ENCODE measurements around the gene SP2.
A peak's percentile ranks its signal among the peaks of the same experiment; 100 is the strongest.

The SP2 gene

GRCh38 chr17:47889734-47890529, 6.1 kb upstream of the SP2 start:
- peak; percentile 63 for DNase-seq (ENCODE audit: low spot score)

- no peak for DNase-seq (ENCODE audit: low spot score)
Measured at GRCh38 chr17:47891545-47892088, 4.4 kb upstream of the SP2 start.

- no peak for DNase-seq (ENCODE audit: low spot score)
Measured at GRCh38 chr17:47894498-47895346, 1.3 kb upstream of the SP2 start.

- no peak for DNase-seq (ENCODE audit: low spot score)
Measured at GRCh38 chr17:47895347-47895855, 635 bp upstream of the SP2 start.

GRCh38 chr17:47896672-47897490, 845 bp downstream of the SP2 start:
- no peak for DNase-seq (ENCODE audit: low spot score)

GRCh38 chr17:47897561-47897960, 1.5 kb downstream of the SP2 start:
- DNase-seq (ENCODE audit: low spot score) = peak; percentile 62

GRCh38 chr17:47898241-47898640, 2.2 kb downstream of the SP2 start:
- no peak for DNase-seq (ENCODE audit: low spot score)

GRCh38 chr17:47899643-47900042, 3.6 kb downstream of the SP2 start:
- DNase-seq (ENCODE audit: low spot score) = no peak

- no peak for DNase-seq (ENCODE audit: low spot score)
Measured at GRCh38 chr17:47901423-47901822, 5.4 kb downstream of the SP2 start.

- no peak for DNase-seq (ENCODE audit: low spot score)
Measured at GRCh38 chr17:47902039-47902744, 6.2 kb downstream of the SP2 start.

GRCh38 chr17:47905221-47905733, 9.2 kb downstream of the SP2 start:
- no peak for DNase-seq (ENCODE audit: low spot score)

GRCh38 chr17:47906443-47906842, 10.4 kb downstream of the SP2 start:
- no peak for DNase-seq (ENCODE audit: low spot score)

GRCh38 chr17:47907932-47908562, 12.0 kb downstream of the SP2 start:
- no peak for DNase-seq (ENCODE audit: low spot score)

GRCh38 chr17:47913050-47913449, 17.0 kb downstream of the SP2 start:
- no peak for DNase-seq (ENCODE audit: low spot score)

GRCh38 chr17:47914306-47914948, 18.4 kb downstream of the SP2 start:
- no peak for DNase-seq (ENCODE audit: low spot score)

GRCh38 chr17:47915776-47916398, 19.9 kb downstream of the SP2 start:
- no peak for DNase-seq (ENCODE audit: low spot score)

GRCh38 chr17:47916489-47917208, 20.6 kb downstream of the SP2 start:
- DNase-seq (ENCODE audit: low spot score) = no peak

GRCh38 chr17:47917581-47917980, 21.5 kb downstream of the SP2 start:
- DNase-seq (ENCODE audit: low spot score) = no peak

- no peak for DNase-seq (ENCODE audit: low spot score)
Measured at GRCh38 chr17:47918006-47918405, 22.0 kb downstream of the SP2 start.
